NB4 (cell line): ENCODE measurements around the gene CCDC82.
A peak's percentile ranks its signal among the peaks of the same experiment; 100 is the strongest.

Experiments used
- DNase-seq: peaks from one replicate; pipeline ENCODE4 v3.0.0; 2010; ENCODE audit warnings: low read depth
- H3K4me3 ChIP-seq: one replicate; pipeline ENCODE4 v1.5.1; 2011; ENCODE audit warnings: mild to moderate bottlenecking, low read depth, low read length, moderate library complexity
- MYC ChIP-seq: IDR thresholded peaks from 2 replicates; pipeline ENCODE4 v1.6.1; 2011; ENCODE audit warnings: low read depth, low read length
- POLR2A ChIP-seq: IDR thresholded peaks from 2 replicates; pipeline ENCODE4 v1.6.1; 2011; ENCODE audit warnings: mild to moderate bottlenecking; ENCODE audit not compliant: insufficient read length; ENCODE audit errors: extremely low read depth
- TF ChIP-seq, protein P1 (sequence below): IDR thresholded peaks from one replicate; pipeline ENCODE4 v1.5.1; 2012; ENCODE audit warnings: low read depth, low read length
- TF ChIP-seq, protein P2 (sequence below): IDR thresholded peaks from 2 replicates; pipeline ENCODE4 v1.6.1; 2011; ENCODE audit warnings: low read depth, low read length

The CCDC82 gene

DNA sequence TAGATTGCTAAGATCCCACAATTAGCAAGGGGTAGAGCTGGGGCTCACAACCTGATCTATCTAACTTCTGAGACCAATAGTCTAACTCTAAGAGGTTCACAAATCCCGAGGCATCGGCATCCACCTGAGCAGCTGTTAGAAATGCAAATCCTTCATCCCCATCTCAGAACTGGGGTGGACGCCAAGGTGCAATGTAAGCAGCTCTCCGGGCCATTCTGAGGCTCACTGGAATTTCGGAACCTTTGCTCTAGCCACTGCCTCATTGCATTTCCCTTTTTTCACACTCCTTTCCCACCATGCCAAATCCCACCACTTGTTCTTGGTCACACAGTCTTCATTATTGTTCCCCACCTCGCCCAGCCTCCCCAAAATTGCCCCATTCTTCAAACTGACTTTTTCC is 76.5 kb downstream of the CCDC82 start:
- no peak overlapping the region for H3K4me3 ChIP-seq
- TF ChIP-seq POLR2A (no peak), MYC (no peak)
- TF ChIP-seq, protein P1, sequence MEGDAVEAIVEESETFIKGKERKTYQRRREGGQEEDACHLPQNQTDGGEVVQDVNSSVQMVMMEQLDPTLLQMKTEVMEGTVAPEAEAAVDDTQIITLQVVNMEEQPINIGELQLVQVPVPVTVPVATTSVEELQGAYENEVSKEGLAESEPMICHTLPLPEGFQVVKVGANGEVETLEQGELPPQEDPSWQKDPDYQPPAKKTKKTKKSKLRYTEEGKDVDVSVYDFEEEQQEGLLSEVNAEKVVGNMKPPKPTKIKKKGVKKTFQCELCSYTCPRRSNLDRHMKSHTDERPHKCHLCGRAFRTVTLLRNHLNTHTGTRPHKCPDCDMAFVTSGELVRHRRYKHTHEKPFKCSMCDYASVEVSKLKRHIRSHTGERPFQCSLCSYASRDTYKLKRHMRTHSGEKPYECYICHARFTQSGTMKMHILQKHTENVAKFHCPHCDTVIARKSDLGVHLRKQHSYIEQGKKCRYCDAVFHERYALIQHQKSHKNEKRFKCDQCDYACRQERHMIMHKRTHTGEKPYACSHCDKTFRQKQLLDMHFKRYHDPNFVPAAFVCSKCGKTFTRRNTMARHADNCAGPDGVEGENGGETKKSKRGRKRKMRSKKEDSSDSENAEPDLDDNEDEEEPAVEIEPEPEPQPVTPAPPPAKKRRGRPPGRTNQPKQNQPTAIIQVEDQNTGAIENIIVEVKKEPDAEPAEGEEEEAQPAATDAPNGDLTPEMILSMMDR, result no peak
- TF ChIP-seq, protein P2, sequence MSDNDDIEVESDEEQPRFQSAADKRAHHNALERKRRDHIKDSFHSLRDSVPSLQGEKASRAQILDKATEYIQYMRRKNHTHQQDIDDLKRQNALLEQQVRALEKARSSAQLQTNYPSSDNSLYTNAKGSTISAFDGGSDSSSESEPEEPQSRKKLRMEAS, result no peak
- peak; percentile 47 for DNase-seq

DNA sequence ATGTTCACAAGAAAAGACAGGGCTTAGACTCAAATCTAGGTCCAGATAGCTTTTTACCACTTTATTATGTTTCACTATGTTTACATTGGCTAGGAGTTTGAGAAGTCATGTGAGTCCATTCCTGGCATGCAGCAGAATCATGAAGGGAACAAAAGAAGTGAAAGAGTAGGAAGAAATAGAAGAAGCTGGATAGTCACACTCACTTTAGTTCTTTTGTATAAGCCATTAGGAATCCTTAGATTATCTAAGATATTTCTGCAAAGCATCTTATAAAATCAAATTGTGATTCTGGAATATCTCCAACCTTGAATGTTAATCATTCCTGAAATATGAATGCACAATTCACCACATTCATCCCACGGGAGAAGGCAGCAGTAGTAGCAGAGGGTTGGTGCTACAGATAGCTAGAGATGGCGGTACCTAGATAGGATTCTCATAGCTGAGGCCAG is 78.6 kb downstream of the CCDC82 start:
- DNase-seq, result no peak
- no peak for TF ChIP-seq MYC
- no peak overlapping the region for H3K4me3 ChIP-seq

DNA sequence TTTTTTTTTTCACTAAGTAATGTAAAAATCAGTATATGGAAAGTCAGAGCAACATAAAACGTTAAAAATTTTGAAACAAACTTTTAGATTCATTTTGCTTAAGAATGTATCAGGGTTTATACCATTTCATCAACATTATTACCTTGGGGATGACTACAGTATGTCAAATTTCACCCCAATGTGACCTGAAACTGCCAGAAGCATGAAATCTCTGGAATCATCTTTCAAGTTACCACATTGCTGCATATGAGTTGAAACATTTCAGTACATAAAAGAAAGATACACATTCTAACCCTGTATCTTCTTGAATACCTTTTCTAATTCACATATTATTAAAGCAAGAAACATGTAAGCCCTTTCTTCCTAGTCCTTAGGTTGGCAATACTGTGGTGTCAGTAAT is 79.5 kb downstream of the CCDC82 start:
- no peak for DNase-seq
- TF ChIP-seq MYC (no peak), POLR2A (no peak)
- TF ChIP-seq, protein P1, result no peak
- TF ChIP-seq, protein P2, result no peak
- H3K4me3 ChIP-seq, result no peak overlapping the region

DNA sequence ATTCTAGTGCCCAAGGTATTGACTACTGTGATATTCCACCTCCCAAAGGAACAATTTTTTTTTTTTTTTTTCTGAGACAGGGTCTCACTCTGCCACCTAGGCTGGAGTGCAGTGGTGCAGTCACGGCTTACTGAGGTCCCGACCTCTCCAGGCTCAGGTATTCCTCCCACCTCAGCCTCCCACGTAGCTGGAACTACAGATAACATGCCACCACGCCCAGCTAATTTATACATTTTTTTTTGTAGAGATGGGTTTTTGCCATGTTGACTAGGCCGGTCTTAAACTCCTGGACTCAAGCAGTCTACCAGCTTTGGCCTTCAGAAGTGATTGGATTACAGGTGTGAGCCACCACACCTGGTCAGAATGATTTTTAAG is 80.1 kb downstream of the CCDC82 start:
- TF ChIP-seq MYC, result no peak
- TF ChIP-seq, protein P2, result no peak
- no peak for TF ChIP-seq POLR2A
- TF ChIP-seq, protein P1, result no peak
- no peak for DNase-seq
- H3K4me3 ChIP-seq, result no peak overlapping the region

- no peak overlapping the region for H3K4me3 ChIP-seq
- DNase-seq, result no peak
- no peak for TF ChIP-seq POLR2A
- TF ChIP-seq, protein P1, result no peak
- TF ChIP-seq, protein P2, result no peak
- TF ChIP-seq MYC, result no peak
These were observed 80.6 kb downstream of the CCDC82 start for GRCh38 chr11:96309016-96309642.

DNA sequence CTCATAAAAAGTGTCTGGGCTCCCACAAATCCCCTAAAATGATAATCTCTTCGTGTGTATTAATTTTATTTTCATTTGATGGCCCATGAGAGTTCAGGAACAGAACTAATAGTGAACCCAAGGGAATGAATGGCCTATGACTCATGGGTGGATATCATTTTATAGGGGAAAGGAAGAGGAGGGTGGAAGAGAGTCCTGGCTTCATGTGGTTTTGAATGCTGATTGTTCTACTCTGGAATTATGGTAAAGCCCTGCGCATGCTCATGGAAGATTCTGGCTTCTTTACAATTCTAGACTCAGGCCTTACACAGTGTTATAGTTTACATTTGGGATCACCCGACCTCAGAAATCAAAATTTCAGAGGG is 82.0 kb downstream of the CCDC82 start:
- TF ChIP-seq, protein P1, result no peak
- TF ChIP-seq POLR2A, result no peak
- TF ChIP-seq, protein P2, result no peak
- no peak overlapping the region for H3K4me3 ChIP-seq
- DNase-seq, result peak; percentile 25
